ENCODE results near the gene TADA1. TPM values are rescaled to one million over a fixed set of nuclear protein-coding genes. Genes with fewer than 3 reads are reported as not detected.
"Not testable (repeated sequence)": the region's sequence is repeated elsewhere in the genome, so short reads cannot be mapped to it uniquely, and the experiment has no call there.

The TADA1 gene
- total and polyA plus RNA-seq, 5 donors, result 8.1 to 10.7 (median 10.3) TPM

DNA sequence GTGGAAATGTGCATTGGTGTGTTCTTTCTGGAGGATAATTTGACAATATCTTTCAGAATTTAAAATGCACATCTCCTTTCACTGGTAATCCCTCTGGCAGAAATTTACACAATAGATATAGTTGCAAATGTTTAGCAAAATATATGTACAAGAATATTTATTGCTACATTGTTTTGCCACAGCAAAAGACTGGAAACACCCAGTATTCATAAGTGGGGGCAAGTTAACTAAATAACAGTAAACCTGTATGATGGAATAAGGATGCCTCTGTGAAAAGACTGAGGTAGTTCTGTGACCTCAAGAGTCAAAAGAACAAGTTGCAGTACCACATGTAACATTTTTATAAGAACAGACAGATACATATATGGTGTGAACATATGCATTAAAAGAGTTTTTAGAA is 13.7 kb upstream of the TADA1 start:
- Histone ChIP-seq H3K4me3 (ENCODE audit: low read length) (no peak overlapping the region), H3K4me1 (ENCODE audit: control insufficient read depth, insufficient read depth, low read length) (no peaks in the 10 kb centered on the region), H3K27ac (ENCODE audit: low read length) (no peak overlapping the region), H3K9me3 (ENCODE audit: control insufficient read depth, low read length) (no peaks in the 10 kb centered on the region), H3K27me3 (ENCODE audit: control insufficient read depth, insufficient read depth) (no peaks in the 10 kb centered on the region)
- intact Hi-C loops (cut with DNase I), result loop anchor here in 1 of 4 donors (10.0 kb wide), 1 partner anchor 645 kb away; no protein-coding TSS in a partner anchor
- DNase-seq (no peak), ATAC-seq (no peak)

DNA sequence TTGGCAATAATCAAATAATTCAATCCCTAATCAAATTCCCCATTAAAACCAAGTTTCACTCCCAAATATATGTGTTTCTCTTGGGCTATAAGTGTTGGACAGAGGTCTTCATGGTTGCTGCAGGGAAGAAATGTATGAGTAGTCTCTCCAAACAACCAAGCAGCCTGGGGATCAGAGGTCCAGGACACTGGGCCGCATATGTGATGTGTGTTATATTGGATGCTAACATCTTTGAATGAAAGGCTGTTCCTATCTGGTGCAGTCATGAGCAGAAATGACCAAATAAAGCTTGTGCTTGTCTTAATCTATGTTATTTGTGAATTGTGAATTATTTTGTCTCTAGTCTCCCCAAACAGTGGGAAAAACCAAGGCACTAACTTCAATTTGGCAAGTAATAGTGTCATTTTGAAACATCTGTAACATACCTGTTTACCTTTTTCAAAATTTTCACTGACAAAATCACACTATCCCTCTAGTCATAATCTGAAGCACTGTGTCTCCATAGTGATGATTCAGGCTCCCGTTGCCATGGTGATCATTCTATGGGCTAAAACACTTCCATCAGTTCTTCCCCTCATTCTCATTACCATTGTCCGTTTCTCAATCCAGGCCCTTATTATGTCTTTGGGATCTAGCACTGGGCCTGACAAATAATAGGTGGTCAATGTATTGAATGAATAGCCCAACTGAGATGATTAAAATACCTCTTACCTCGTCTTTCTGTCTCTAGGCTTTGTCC is 12.5 kb upstream of the TADA1 start:
- H3K27me3 ChIP-seq (ENCODE audit: control insufficient read depth, insufficient read depth), result no peaks in the 10 kb centered on the region
- ATAC-seq (no peak), DNase-seq (no peak)
- 77% methylated on average over 4 of the region's 4 CpGs for WGBS
- intact Hi-C loops (cut with DNase I), result loop anchor here in 1 of 4 donors (10.0 kb wide), 1 partner anchor 646 kb away; no protein-coding TSS in a partner anchor
- H3K27ac ChIP-seq (ENCODE audit: low read length), result no peak overlapping the region
- no peak overlapping the region for H3K4me3 ChIP-seq (ENCODE audit: low read length)
- no peaks in the 10 kb centered on the region for H3K9me3 ChIP-seq (ENCODE audit: control insufficient read depth, low read length)
- no peaks in the 10 kb centered on the region for H3K4me1 ChIP-seq (ENCODE audit: control insufficient read depth, insufficient read depth, low read length)

DNA sequence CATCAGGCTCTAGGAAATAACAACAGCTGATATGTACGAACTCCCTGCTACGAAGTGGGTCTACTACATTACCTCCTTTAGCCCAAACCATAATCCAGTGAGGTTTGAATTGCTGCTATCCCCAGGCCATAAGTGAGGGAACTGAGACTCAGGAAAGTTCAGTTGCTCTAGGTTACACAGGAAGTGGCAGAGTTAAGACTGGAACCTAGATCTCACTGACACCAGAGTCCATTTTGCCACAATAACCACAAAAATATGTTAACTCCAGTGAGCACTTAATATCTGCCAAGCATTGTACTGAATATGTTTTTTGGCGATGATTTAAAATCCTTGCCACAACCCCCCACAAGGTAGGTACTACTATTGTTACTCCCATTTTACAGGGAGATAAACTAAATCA is 8.9 kb upstream of the TADA1 start:
- no peaks in the 10 kb centered on the region for H3K27me3 ChIP-seq (ENCODE audit: control insufficient read depth, insufficient read depth)
- no peak for DNase-seq
- no peak overlapping the region for H3K4me3 ChIP-seq (ENCODE audit: low read length)
- H3K4me1 ChIP-seq (ENCODE audit: control insufficient read depth, insufficient read depth, low read length), result no peaks in the 10 kb centered on the region
- 90% methylated on average over 3 of the region's 3 CpGs for WGBS
- H3K9me3 ChIP-seq (ENCODE audit: control insufficient read depth, low read length), result no peaks in the 10 kb centered on the region
- intact Hi-C loops (cut with DNase I), result loop anchor here in 3 of 4 donors (1.0 to 10.0 kb wide), 4 partner anchors 172 to 650 kb away; no protein-coding TSS in a partner anchor
- no peak for ATAC-seq
- no peak overlapping the region for H3K27ac ChIP-seq (ENCODE audit: low read length)

DNA sequence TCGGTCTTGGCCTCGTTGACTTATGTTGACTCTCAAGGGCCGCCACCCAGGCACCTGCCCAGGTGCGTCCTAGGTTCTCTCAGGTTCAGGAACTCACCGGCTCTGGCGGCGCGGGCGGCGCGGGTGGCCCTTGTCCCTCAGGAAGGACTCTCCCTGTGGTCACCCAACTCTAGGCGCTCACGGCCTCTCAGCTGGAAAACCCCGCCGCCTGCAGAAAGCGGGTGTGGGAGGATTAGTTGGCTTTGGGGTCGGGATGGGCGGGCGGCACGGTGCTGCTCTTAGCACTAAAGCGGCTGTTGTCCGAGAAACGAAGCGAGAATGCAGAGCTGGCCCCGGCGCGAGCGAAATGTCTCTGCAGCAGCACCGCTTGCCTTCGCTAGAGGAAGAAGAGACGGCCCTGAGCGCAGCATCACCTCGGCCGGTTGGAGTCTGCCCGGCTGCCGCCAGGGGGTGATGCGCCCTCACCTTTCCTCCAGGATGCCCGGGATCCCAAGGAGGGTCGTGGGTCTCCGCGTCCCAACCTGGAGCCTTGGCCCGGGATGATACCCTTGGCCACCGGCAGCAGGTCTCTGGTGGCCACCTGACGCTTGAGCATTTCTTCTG is 8.1 kb upstream of the TADA1 start:
- Histone ChIP-seq H3K9me3 (ENCODE audit: control insufficient read depth, low read length) (no peaks in the 10 kb centered on the region), H3K27ac (ENCODE audit: low read length) (no peak overlapping the region), H3K27me3 (ENCODE audit: control insufficient read depth, insufficient read depth) (no peaks in the 10 kb centered on the region), H3K4me1 (ENCODE audit: control insufficient read depth, insufficient read depth, low read length) (no peaks in the 10 kb centered on the region), H3K4me3 (ENCODE audit: low read length) (no peak overlapping the region)
- peak; percentile 80 to 81 for ATAC-seq
- WGBS, result 11% methylated on average over 44 of the region's 44 CpGs
- DNase-seq, result peak; percentile 37 to 77 (median 69)
- intact Hi-C loops (cut with DNase I), result loop anchor here in 3 of 4 donors (1.0 to 10.0 kb wide), 4 partner anchors 173 to 651 kb away; no protein-coding TSS in a partner anchor

DNA sequence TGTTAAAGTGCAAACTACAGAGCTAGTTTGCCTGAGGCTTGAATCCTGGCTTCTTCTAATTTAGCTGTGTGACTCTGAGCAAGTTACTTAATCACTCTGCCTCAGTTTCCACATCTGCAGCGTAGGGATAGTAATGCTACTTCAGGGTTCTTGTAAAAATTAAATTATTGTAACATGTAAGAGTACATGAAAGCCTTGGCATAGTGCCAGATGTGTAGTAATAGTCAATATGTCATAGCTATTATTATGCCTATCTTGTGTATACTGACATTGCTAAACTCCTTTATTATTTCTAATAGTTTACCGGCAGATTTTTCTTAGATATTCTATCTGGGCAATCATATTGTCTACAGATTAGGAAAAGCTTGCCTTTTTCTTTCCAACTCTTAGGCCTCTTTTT is 6.8 kb upstream of the TADA1 start:
- ATAC-seq (no peak), DNase-seq (no peak)
- H3K4me3 ChIP-seq (ENCODE audit: low read length), result no peak overlapping the region
- 87% methylated on average over 2 of the region's 2 CpGs for WGBS
- no peaks in the 10 kb centered on the region for H3K4me1 ChIP-seq (ENCODE audit: control insufficient read depth, insufficient read depth, low read length)
- H3K9me3 ChIP-seq (ENCODE audit: control insufficient read depth, low read length), result no peaks in the 10 kb centered on the region
- no peaks in the 10 kb centered on the region for H3K27me3 ChIP-seq (ENCODE audit: control insufficient read depth, insufficient read depth)
- H3K27ac ChIP-seq (ENCODE audit: low read length), result no peak overlapping the region
- intact Hi-C loops (cut with DNase I), result loop anchor here in 1 of 4 donors (5.0 to 10.0 kb wide), 2 partner anchors 174 to 652 kb away; no protein-coding TSS in a partner anchor

DNA sequence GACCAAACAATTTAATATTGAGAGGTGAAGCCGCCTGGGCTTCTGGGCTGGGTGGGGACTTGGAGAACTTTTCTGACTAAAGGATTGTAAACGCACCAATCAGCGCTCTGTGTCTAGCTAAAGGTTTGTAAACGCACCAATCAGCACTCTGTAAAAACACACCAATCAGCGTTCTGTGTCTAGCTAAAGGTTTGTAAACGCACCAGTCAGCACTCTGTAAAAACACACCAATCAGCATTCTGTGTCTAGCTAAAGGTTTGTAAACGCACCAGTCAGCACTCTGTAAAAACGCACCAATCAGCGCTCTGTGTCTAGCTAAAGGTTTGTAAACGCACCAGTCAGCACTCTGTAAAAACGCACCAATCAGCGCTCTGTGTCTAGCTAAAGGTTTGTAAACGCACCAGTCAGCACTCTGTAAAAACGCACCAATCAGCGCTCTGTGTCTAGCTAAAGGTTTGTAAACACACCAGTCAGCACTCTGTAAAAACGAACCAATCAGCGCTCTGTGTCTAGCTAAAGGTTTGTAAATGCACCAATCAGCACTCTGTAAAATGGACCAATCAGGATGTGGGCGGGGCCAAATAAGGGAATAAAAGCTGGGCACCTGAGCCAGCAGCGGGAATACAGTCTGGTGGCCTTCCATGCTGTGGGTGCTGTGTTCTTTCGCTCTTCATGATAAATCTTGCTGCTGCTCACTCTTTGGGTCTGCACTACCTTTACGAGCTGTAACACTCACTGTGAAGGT is 2.3 kb upstream of the TADA1 start:
- H3K9me3 ChIP-seq (ENCODE audit: control insufficient read depth, low read length); H3K27ac ChIP-seq (ENCODE audit: low read length); H3K4me1 ChIP-seq (ENCODE audit: control insufficient read depth, insufficient read depth, low read length); ATAC-seq; H3K27me3 ChIP-seq (ENCODE audit: control insufficient read depth, insufficient read depth); intact Hi-C loops (cut with DNase I); DNase-seq; H3K4me3 ChIP-seq (ENCODE audit: low read length): not testable (repeated sequence)
- 96% methylated on average over 16 of the region's 21 CpGs for WGBS

DNA sequence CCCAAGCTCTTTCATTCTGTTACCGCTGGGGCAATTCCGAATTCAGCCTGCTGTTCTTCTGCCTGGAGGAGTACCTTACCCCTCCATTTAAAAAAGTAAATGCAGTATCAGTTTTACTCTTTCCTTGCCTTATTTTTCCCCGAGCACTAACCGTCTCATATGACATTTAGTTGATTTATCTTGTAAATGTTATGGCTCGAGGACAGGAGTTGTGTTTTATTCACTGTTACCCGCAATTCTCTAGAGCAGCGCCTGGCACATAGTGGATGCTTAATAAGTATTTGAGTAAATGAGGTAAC is 425 bp upstream of the TADA1 start:
- Histone ChIP-seq H3K4me1 (ENCODE audit: control insufficient read depth, insufficient read depth, low read length) (peaks cover 2% of the 10 kb centered on the region), H3K9me3 (ENCODE audit: control insufficient read depth, low read length) (no peaks in the 10 kb centered on the region), H3K27me3 (ENCODE audit: control insufficient read depth, insufficient read depth) (no peaks in the 10 kb centered on the region), H3K27ac (ENCODE audit: low read length) (no peak overlapping the region), H3K4me3 (ENCODE audit: low read length) (peak overlapping the region; percentile 42)
- intact Hi-C loops (cut with DNase I), result no loop called here
- DNase-seq, result no peak
- no peak for ATAC-seq
- 3% methylated on average over 7 of the region's 7 CpGs for WGBS

DNA sequence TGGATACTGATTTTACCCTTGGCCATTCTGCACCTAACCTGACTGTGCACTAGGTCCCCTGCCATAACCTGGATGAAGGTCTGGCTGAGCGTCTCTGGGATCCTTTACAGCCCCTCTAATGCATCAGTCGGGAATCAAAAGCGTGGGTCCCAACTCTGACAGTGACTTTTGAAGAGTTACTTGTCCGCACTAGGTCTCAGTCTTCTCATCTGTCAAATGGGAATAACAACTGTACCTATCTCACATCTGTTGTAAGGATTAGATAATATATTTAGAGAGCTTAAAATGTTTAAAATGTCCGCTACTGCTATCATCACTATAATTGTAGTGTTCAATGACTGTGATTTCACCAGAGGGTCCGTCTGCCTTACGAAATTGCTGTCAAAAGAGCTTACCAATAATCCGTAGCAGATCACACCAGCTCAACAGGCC is 746 bp downstream of the TADA1 start:
- intact Hi-C loops (cut with DNase I), result no loop called here
- H3K4me3 ChIP-seq (ENCODE audit: low read length), result peak overlapping the region; percentile 88
- no peak for ATAC-seq
- WGBS, result 42% methylated on average over 8 of the region's 8 CpGs
- DNase-seq, result no peak
- H3K4me1 ChIP-seq (ENCODE audit: control insufficient read depth, insufficient read depth, low read length), result peaks cover 2% of the 10 kb centered on the region
- no peaks in the 10 kb centered on the region for H3K9me3 ChIP-seq (ENCODE audit: control insufficient read depth, low read length)
- no peaks in the 10 kb centered on the region for H3K27me3 ChIP-seq (ENCODE audit: control insufficient read depth, insufficient read depth)
- H3K27ac ChIP-seq (ENCODE audit: low read length), result peak overlapping the region; percentile 89

DNA sequence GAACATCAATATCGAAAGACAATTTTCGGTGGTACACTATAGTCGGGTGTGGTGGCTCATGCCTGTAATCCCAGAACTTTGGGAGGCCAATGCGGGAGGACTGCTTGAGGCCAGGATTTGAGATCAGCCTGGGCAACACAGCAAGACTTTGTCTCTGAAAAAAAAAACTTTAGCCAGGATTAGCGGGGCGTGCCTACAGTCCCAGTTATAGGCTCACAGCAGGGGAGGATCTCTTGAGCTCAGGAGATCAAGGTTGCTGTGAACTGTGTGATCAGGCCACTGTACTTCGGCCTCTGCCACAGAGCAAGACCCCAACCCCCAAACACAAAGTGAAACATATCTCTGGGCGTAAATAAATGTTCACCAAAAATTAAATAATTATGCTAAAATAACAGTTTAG is 1.6 kb downstream of the TADA1 start:
- WGBS, result 96% methylated on average over 8 of the region's 8 CpGs

DNA sequence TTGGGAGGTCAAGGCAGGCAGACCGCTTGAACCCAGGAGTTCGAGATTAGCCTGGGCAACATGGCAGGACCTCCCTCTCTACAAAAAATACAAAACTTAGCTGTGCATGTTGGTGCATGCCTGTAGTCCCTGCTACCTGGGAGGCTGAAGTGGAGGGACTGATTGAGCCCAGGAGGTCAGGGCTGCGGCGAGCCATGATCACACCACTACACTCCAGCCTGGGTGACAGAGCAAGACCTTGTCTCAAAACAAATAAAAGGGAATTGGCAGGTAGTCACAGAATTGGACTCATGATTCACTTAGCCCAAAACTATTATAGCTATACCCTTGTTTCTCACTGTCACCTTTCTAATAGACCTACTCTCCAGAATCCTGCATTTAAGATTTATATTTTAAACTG is 5.5 kb downstream of the TADA1 start:
- 92% methylated on average over 4 of the region's 4 CpGs for WGBS
- ATAC-seq (no peak), DNase-seq (no peak)
- Histone ChIP-seq H3K9me3 (ENCODE audit: control insufficient read depth, low read length) (no peaks in the 10 kb centered on the region), H3K4me3 (ENCODE audit: low read length) (no peak overlapping the region), H3K27ac (ENCODE audit: low read length) (no peak overlapping the region), H3K27me3 (ENCODE audit: control insufficient read depth, insufficient read depth) (no peaks in the 10 kb centered on the region), H3K4me1 (ENCODE audit: control insufficient read depth, insufficient read depth, low read length) (peaks cover 4% of the 10 kb centered on the region)
- intact Hi-C loops (cut with DNase I), result no loop called here

More for the DNA sequence above, 1.6 kb downstream of the TADA1 start:
- no peak for ATAC-seq
- H3K27ac ChIP-seq (ENCODE audit: low read length), result no peak overlapping the region
- peaks cover 2% of the 10 kb centered on the region for H3K4me1 ChIP-seq (ENCODE audit: control insufficient read depth, insufficient read depth, low read length)
- H3K9me3 ChIP-seq (ENCODE audit: control insufficient read depth, low read length), result no peaks in the 10 kb centered on the region
- no peak overlapping the region for H3K4me3 ChIP-seq (ENCODE audit: low read length)
- H3K27me3 ChIP-seq (ENCODE audit: control insufficient read depth, insufficient read depth), result no peaks in the 10 kb centered on the region
- DNase-seq, result no peak
- intact Hi-C loops (cut with DNase I), result no loop called here

Measured in right cardiac atrium (tissue), 5 donors.